ENCODE results near the gene PIWIL1.

DNA sequence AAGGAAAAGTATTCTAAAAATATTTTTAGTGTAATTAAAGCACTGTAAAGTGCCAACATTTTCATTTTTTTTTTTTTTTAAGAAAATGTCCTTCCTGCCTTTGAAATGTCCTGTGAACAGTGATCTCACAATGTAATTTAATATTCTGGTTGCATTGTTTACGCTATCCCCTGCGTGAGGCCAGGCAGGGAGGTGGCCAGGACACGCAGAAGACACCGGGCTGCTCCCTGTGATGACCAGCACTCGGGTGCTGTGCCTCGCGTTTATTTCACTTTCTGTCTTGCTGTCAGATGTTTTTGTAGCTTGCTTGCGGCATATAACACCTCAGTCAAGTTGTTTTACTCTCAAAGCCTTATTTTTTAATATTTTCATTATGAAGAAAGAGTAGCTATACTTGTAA is 18.5 kb downstream of the PIWIL1 start:
- TF ChIP-seq POLR2A (IDR thresholded peaks at IDR 0.05; ENCODE audit: low read depth, low read length) (no peak), TAF1 (IDR thresholded peaks at IDR 0.05; ENCODE audit: borderline replicate concordance, low read depth, low read length) (no peak), POLR2AphosphoS5 (IDR thresholded peaks at IDR 0.05; ENCODE audit: low read depth, low read length) (no peak)
